ENCODE data around the gene POLK.

DNA sequence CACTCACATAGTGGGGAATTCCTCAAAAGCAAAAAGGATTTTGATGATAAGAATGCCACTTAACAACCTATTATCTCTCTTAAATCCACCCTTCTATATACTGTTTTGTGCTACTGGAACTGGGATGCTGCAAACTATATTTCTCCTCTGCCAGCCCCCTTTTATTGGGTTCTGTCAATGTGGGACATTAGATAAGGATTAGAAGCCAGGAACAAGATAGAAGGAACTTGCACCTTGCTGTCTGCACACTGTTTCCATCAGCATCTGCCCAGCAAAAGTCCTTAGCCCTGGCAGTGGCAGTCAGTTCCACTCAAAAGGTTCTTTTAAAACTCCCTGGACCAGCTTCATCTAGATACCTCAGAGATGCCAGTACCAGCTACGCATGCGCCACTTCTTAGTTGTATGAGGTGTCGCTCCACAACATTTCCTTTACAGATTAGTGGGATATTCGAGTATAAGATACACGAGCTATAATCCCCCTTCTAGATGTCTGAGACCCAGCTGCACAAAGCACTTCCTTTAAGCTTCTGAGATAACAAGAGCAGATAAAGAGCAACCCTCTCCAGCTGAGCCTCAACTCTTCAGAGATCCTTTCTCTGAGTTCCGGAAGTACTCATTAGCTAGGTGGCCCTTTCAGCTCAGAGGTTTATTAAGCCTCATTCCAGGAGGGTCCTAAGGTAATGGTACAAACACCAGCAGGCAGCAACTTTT, 45.5 kb upstream of the POLK start:
- TF ChIP-seq POLR2A (IDR thresholded peaks at IDR 0.05) (no peak), POLR2AphosphoS5 (IDR thresholded peaks at IDR 0.05) (no peak)
